Osteocyte (in vitro differentiated cells): Measurements from ENCODE around the gene SUPT4H1. TPM values are rescaled to one million over a fixed set of nuclear protein-coding genes. Genes with fewer than 3 reads are reported as not detected.
"Not testable (repeated sequence)": the region's sequence is repeated elsewhere in the genome, so short reads cannot be mapped to it uniquely, and the experiment has no call there.

Experiments
- DNase-seq: peaks from one replicate; pipeline ENCODE4 v3.0.0; 2021; ENCODE audit warnings: mixed read lengths; ENCODE audit not compliant: unreplicated experiment; ENCODE audit errors: extremely low spot score
- H3K27ac Mint-ChIP-seq: one replicate; pipeline ENCODE4 v1.8.0; 2021; ENCODE audit warnings: mild to moderate bottlenecking, mixed read lengths; ENCODE audit not compliant: unreplicated experiment
- H3K27me3 Mint-ChIP-seq: one replicate; pipeline ENCODE4 v1.8.0; 2021; ENCODE audit warnings: mixed read lengths; ENCODE audit not compliant: unreplicated experiment
- H3K36me3 Mint-ChIP-seq: one replicate; pipeline ENCODE4 v1.8.0; 2021; ENCODE audit warnings: mixed read lengths; ENCODE audit not compliant: unreplicated experiment
- H3K4me1 Mint-ChIP-seq: one replicate; pipeline ENCODE4 v1.8.0; 2021; ENCODE audit warnings: mixed read lengths; ENCODE audit not compliant: unreplicated experiment
- H3K4me3 Mint-ChIP-seq: one replicate; pipeline ENCODE4 v1.8.0; 2021; ENCODE audit warnings: mild to moderate bottlenecking, moderate library complexity, mixed read lengths; ENCODE audit not compliant: unreplicated experiment
- H3K9me3 Mint-ChIP-seq: one replicate; pipeline ENCODE4 v1.8.0; 2021; ENCODE audit warnings: mixed read lengths; ENCODE audit not compliant: unreplicated experiment
- CTCF ChIP-seq: fragments of 200-600 bp; sonication (generic); IDR thresholded peaks from 2 replicates; pipeline ENCODE4 v1.5.0; 2021; ENCODE audit warnings: antibody characterized with exemption, mild to moderate bottlenecking, moderate library complexity
- total RNA-seq: library from RNA; stranded (reverse); gene quantifications from 2 replicates; pipeline ENCODE4 v1.2.1, GENCODE V29; 2021

SUPT4H1 gene
- total RNA-seq, 1 donor from 2014 or later: 77.0 TPM

DNA sequence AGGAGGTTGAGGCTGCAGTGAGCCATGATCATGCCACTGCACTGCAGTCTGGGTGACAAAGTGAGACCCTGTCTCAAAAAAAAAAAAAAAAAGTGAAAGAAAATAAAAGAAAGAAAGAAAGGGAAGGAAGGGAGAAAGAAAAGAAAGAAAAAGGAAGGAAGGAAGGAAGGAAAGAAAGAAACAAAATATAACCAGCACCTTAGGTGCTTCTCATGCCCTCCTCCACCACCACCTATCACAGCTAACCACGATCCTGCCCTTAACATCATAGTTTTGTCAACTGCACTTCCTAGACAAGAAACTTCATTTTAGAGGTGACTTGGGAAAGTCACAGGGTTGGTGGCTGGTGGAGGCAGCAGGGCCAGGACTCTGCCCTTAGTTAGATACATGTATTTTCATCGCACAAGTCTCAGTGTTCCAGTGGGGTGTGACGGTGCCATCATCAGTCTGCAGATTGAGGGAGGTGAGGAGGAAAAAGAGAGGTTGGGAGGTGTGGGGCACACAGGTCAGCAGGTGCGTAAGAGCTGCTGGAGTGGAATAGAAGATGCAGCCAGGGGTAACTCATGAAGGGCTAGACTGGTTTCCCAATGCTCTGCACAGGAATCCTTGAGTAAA lies 10.0 kb downstream of the SUPT4H1 start:
- no peak for TF ChIP-seq CTCF
- DNase-seq: no peak
- H3K9me3 Mint-ChIP-seq: no peaks in the 10 kb centered on the region
- peaks cover 5% of the 10 kb centered on the region for H3K4me1 Mint-ChIP-seq
- H3K36me3 Mint-ChIP-seq: peaks cover 27% of the 10 kb centered on the region
- no peak overlapping the region for H3K4me3 Mint-ChIP-seq
- H3K27me3 Mint-ChIP-seq: no peaks in the 10 kb centered on the region
- H3K27ac Mint-ChIP-seq: no peak overlapping the region

GRCh38 chr17:58341136-58341860 lies 10.7 kb downstream of the SUPT4H1 start:
- peaks cover 20% of the 10 kb centered on the region for H3K36me3 Mint-ChIP-seq
- not testable (repeated sequence) for H3K4me1 Mint-ChIP-seq, H3K27me3 Mint-ChIP-seq, H3K9me3 Mint-ChIP-seq, H3K4me3 Mint-ChIP-seq, DNase-seq, H3K27ac Mint-ChIP-seq

DNA sequence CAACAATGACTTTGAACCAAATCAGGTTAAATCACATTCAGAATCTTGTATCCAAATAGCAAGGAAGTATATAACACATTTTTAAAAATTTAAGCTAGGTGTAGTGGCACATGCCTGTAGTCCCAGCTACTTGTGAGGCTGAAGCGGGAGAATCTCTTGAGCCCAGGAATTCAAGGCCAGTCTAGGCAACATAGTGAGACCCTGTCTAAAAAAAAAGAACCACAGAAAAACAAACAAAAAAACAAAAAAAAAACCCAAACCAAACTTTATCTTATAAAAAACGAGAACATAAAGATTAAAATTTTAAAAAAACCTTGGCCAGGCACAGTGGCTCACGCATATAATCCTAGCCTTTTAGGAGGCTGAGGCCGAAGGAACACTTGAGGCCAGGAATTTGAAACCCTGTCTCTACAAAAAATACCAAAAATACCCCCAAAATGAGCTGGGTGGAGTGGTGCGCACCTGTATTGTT lies 11.6 kb downstream of the SUPT4H1 start:
- no peak for DNase-seq
- Mint-ChIP-seq H3K27me3 (no peaks in the 10 kb centered on the region), H3K36me3 (peaks cover 13% of the 10 kb centered on the region), H3K4me1 (peaks cover 5% of the 10 kb centered on the region), H3K9me3 (no peaks in the 10 kb centered on the region), H3K27ac (no peak overlapping the region), H3K4me3 (no peak overlapping the region)
- TF ChIP-seq CTCF: no peak

DNA sequence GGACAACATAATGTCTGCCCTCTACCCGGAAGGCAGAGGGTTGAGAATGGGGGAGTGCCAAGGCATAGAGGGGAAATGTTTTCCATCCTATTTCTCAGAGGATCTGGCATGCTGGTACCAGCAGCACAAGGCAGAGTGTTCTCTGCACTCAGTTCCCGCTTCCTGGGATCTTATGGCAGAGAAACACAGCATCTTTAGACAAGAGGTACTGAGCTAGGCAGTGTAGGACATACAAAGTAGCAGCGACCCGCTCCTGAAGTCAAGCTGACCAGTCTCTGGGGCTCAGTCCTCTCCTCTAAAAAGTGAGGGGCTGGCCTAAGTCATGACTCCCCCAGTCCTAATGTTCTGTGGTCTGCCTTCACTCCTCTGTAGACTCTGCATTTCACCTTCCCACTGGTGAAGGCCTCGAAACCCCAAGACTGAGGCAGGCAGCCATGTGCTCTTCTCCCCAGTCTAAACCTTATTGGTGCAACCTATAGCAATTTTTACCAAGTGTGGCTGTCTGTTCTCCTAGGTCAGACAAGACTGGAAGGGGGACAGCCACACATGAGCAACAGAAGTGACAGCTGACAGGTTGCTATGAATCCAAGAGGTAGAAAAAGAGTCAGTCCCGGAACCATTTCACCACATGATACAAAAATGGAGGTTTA lies 12.1 kb downstream of the SUPT4H1 start:
- no peak overlapping the region for H3K27ac Mint-ChIP-seq
- H3K36me3 Mint-ChIP-seq: peaks cover 8% of the 10 kb centered on the region
- DNase-seq: no peak
- no peak for TF ChIP-seq CTCF
- H3K9me3 Mint-ChIP-seq: no peaks in the 10 kb centered on the region
- no peaks in the 10 kb centered on the region for H3K27me3 Mint-ChIP-seq
- H3K4me3 Mint-ChIP-seq: no peak overlapping the region
- H3K4me1 Mint-ChIP-seq: peaks cover 5% of the 10 kb centered on the region

GRCh38 chr17:58338841-58339754 lies 12.9 kb downstream of the SUPT4H1 start:
- TF ChIP-seq CTCF: no peak
- no peak overlapping the region for H3K4me3 Mint-ChIP-seq
- peaks cover 5% of the 10 kb centered on the region for H3K4me1 Mint-ChIP-seq
- DNase-seq: no peak
- H3K27me3 Mint-ChIP-seq: no peaks in the 10 kb centered on the region
- peaks cover 4% of the 10 kb centered on the region for H3K36me3 Mint-ChIP-seq
- no peaks in the 10 kb centered on the region for H3K9me3 Mint-ChIP-seq
- no peak overlapping the region for H3K27ac Mint-ChIP-seq
